OCI-LY1 (cell line): ENCODE measurements around the gene RAD51B.

ENCODE experiments used
- CTCF ChIP-seq: fragments of 200-600 bp; sonication (generic), shearing (Covaris generic); IDR thresholded peaks from 2 replicates; pipeline ENCODE4 v1.5.1; 2017; ENCODE audit warnings: mild to moderate bottlenecking, antibody characterized with exemption, low read length, moderate library complexity, mixed read lengths
- EZH2 ChIP-seq: fragments of 200-600 bp; sonication (generic), shearing (Covaris generic); IDR thresholded peaks from 2 replicates; pipeline ENCODE4 v1.8.0; 2017; ENCODE audit warnings: borderline replicate concordance, mixed run types, mild to moderate bottlenecking, antibody characterized with exemption, low read length, moderate library complexity, mixed read lengths

GRCh38 chr14:68198713-68199495 is 379.3 kb downstream of the RAD51B start:
- TF ChIP-seq CTCF (no peak), EZH2 (no peak)
